ACC112 (cell line): ENCODE data around the gene TNP2.

Experiments
- H2AFZ ChIP-seq: fragments of 200-600 bp; sonication (generic); one replicate; pipeline ENCODE4 v1.6.0; 2017; ENCODE audit warnings: antibody characterized with exemption, low read length; ENCODE audit not compliant: unreplicated experiment
- H3K27ac ChIP-seq: fragments of 200-600 bp; sonication (generic); 2 replicates; pipeline ENCODE4 v1.5.1; 2014; ENCODE audit warnings: low read depth, mild to moderate bottlenecking, antibody characterized with exemption, low read length, moderate library complexity
- H3K27me3 ChIP-seq: fragments of 200-600 bp; sonication (generic); 2 replicates; pipeline ENCODE4 v1.6.1; 2014; ENCODE audit warnings: mild to moderate bottlenecking, antibody characterized with exemption, low read length, moderate library complexity, mixed read lengths; ENCODE audit not compliant: insufficient read depth
- H3K36me3 ChIP-seq: fragments of 200-600 bp; sonication (generic); 2 replicates; pipeline ENCODE4 v1.6.1; 2016; ENCODE audit warnings: mild to moderate bottlenecking, antibody characterized with exemption, low read length, moderate library complexity, mixed read lengths; ENCODE audit not compliant: insufficient read depth
- H3K4me1 ChIP-seq: fragments of 200-600 bp; sonication (generic); one replicate; pipeline ENCODE4 v1.6.1; 2016; ENCODE audit warnings: low read length, mixed read lengths; ENCODE audit not compliant: insufficient read depth, unreplicated experiment, control insufficient read depth
- H3K4me3 ChIP-seq: fragments of 200-600 bp; sonication (generic); 2 replicates; pipeline ENCODE4 v1.5.1; 2014; ENCODE audit warnings: mild to moderate bottlenecking, low read depth, low read length
- H3K79me2 ChIP-seq: fragments of 200-600 bp; sonication (generic); one replicate; pipeline ENCODE4 v1.6.0; 2016; ENCODE audit warnings: low read length; ENCODE audit not compliant: control insufficient read depth, unreplicated experiment, insufficient read depth

Gene TNP2

GRCh38 chr16:11234884-11235702 lies 34.0 kb downstream of the TNP2 start:
- H3K27me3 ChIP-seq, result no peaks in the 10 kb centered on the region

GRCh38 chr16:11233727-11234376 lies 35.3 kb downstream of the TNP2 start:
- Histone ChIP-seq H3K4me1 (no peaks in the 10 kb centered on the region), H3K4me3 (no peak overlapping the region), H3K36me3 (no peaks in the 10 kb centered on the region), H3K79me2 (no peaks in the 10 kb centered on the region), H2AFZ (no peak overlapping the region), H3K27me3 (no peaks in the 10 kb centered on the region), H3K27ac (no peak overlapping the region)

More at GRCh38 chr16:11234884-11235702, 34.0 kb downstream of the TNP2 start:
- no peaks in the 10 kb centered on the region for H3K4me1 ChIP-seq
- no peak overlapping the region for H3K4me3 ChIP-seq
- no peaks in the 10 kb centered on the region for H3K36me3 ChIP-seq
- H3K27ac ChIP-seq, result no peak overlapping the region
- H2AFZ ChIP-seq, result no peak overlapping the region
- no peaks in the 10 kb centered on the region for H3K79me2 ChIP-seq

GRCh38 chr16:11232852-11233726 lies 36.0 kb downstream of the TNP2 start:
- Histone ChIP-seq H3K4me1 (no peaks in the 10 kb centered on the region), H2AFZ (no peak overlapping the region), H3K27me3 (no peaks in the 10 kb centered on the region), H3K36me3 (no peaks in the 10 kb centered on the region), H3K27ac (no peak overlapping the region), H3K79me2 (no peaks in the 10 kb centered on the region), H3K4me3 (no peak overlapping the region)

- no peak overlapping the region for H3K4me3 ChIP-seq
- no peaks in the 10 kb centered on the region for H3K27me3 ChIP-seq
- no peaks in the 10 kb centered on the region for H3K36me3 ChIP-seq
- no peak overlapping the region for H3K27ac ChIP-seq
- no peaks in the 10 kb centered on the region for H3K4me1 ChIP-seq
- H3K79me2 ChIP-seq, result no peaks in the 10 kb centered on the region
- H2AFZ ChIP-seq, result no peak overlapping the region
Observed at GRCh38 chr16:11232302-11232851, 36.7 kb downstream of the TNP2 start.

GRCh38 chr16:11231367-11231970 lies 37.7 kb downstream of the TNP2 start:
- Histone ChIP-seq H3K27ac (no peak overlapping the region), H3K4me1 (no peaks in the 10 kb centered on the region), H3K27me3 (no peaks in the 10 kb centered on the region), H3K36me3 (no peaks in the 10 kb centered on the region), H3K4me3 (no peak overlapping the region), H3K79me2 (no peaks in the 10 kb centered on the region), H2AFZ (no peak overlapping the region)

GRCh38 chr16:11229906-11230305 lies 39.2 kb downstream of the TNP2 start:
- peaks cover 4% of the 10 kb centered on the region for H3K4me1 ChIP-seq
- no peaks in the 10 kb centered on the region for H3K36me3 ChIP-seq
- H2AFZ ChIP-seq, result no peak overlapping the region
- H3K27ac ChIP-seq, result no peak overlapping the region
- no peak overlapping the region for H3K4me3 ChIP-seq
- no peaks in the 10 kb centered on the region for H3K79me2 ChIP-seq
- no peaks in the 10 kb centered on the region for H3K27me3 ChIP-seq

- H2AFZ ChIP-seq, result no peak overlapping the region
- H3K27ac ChIP-seq, result no peak overlapping the region
- no peaks in the 10 kb centered on the region for H3K36me3 ChIP-seq
- no peak overlapping the region for H3K4me3 ChIP-seq
- H3K79me2 ChIP-seq, result no peaks in the 10 kb centered on the region
- peaks cover 4% of the 10 kb centered on the region for H3K4me1 ChIP-seq
- no peaks in the 10 kb centered on the region for H3K27me3 ChIP-seq
Observed at GRCh38 chr16:11229432-11229831, 39.7 kb downstream of the TNP2 start.

GRCh38 chr16:11225677-11226549 lies 43.2 kb downstream of the TNP2 start:
- Histone ChIP-seq H3K36me3 (no peaks in the 10 kb centered on the region), H3K4me1 (peaks cover 4% of the 10 kb centered on the region), H2AFZ (peak overlapping the region; percentile 84), H3K27me3 (no peaks in the 10 kb centered on the region), H3K79me2 (no peaks in the 10 kb centered on the region), H3K4me3 (0 out of 2 replicates have a peak overlapping the region, but pooled peaks have one; percentile 40), H3K27ac (no peak overlapping the region)

GRCh38 chr16:11224894-11225676 lies 44.0 kb downstream of the TNP2 start:
- Histone ChIP-seq H3K4me3 (0 out of 2 replicates have a peak overlapping the region, but pooled peaks have one; percentile 40), H2AFZ (peak overlapping the region; percentile 84)

More at GRCh38 chr16:11224894-11225676, 44.0 kb downstream of the TNP2 start:
- Histone ChIP-seq H3K36me3 (no peaks in the 10 kb centered on the region), H3K4me1 (peaks cover 4% of the 10 kb centered on the region), H3K27me3 (no peaks in the 10 kb centered on the region), H3K27ac (no peak overlapping the region), H3K79me2 (no peaks in the 10 kb centered on the region)
